GM12878 (cell line): ENCODE measurements around the gene EP400. TPM values are rescaled to one million over a fixed set of nuclear protein-coding genes. Genes with fewer than 3 reads are reported as not detected.

ENCODE experiments used
- ATF3 ChIP-seq: IDR thresholded peaks from 2 replicates; pipeline ENCODE4 v1.6.1; 2011; ENCODE audit warnings: low read depth, mild to moderate bottlenecking, low read length, moderate library complexity, borderline replicate concordance; ENCODE audit errors: extremely low read depth
- CBFB ChIP-seq: IDR thresholded peaks from 2 replicates; pipeline ENCODE4 v1.6.1; 2016; ENCODE audit warnings: antibody characterized with exemption, low read depth
- CREB1 ChIP-seq: IDR thresholded peaks from 2 replicates; pipeline ENCODE4 v1.6.1; 2012; ENCODE audit warnings: low read depth, mild to moderate bottlenecking, inconsistent platforms
- CTCF ChIP-seq, 3 experiments: IDR thresholded peaks in 2 of 3; conservative IDR thresholded peaks in 1 of 3; 2 replicates each; pipeline ENCODE4 v1.5.1; 2011; ENCODE audit warnings: low read depth in 3 of 3, low read length in 3 of 3, mild to moderate bottlenecking in 3 of 3, control low read depth in 2 of 3, moderate library complexity in 2 of 3, inconsistent platforms in 1 of 3, mixed read lengths in 1 of 3; ENCODE audit not compliant: control insufficient read depth in 2 of 3, insufficient read depth in 1 of 3; ENCODE audit errors: extremely low read depth in 1 of 3
- CUX1 ChIP-seq: IDR thresholded peaks from 2 replicates; pipeline ENCODE4 v1.6.1; 2012; ENCODE audit warnings: improper control_type of control experiment, low read depth, low read length; ENCODE audit not compliant: insufficient replicate concordance
- HDAC2 ChIP-seq: fragments of 200-600 bp; sonication (generic); IDR thresholded peaks from 2 replicates; pipeline ENCODE4 v1.6.1; 2017
- JUNB ChIP-seq: IDR thresholded peaks from 2 replicates; pipeline ENCODE4 v1.6.1; 2016; ENCODE audit warnings: antibody characterized with exemption, mild to moderate bottlenecking
- KLF5 ChIP-seq: fragments of 450-650 bp; IDR thresholded peaks from 2 replicates; pipeline ENCODE4 v1.6.1; 2014; ENCODE audit warnings: mild to moderate bottlenecking; ENCODE audit not compliant: partially characterized antibody
- LARP7 ChIP-seq: fragments of 450-650 bp; IDR thresholded peaks from 2 replicates; pipeline ENCODE4 v1.6.1; 2017; ENCODE audit warnings: mild to moderate bottlenecking
- NKRF ChIP-seq: fragments of 450-650 bp; conservative IDR thresholded peaks from 2 replicates; pipeline ENCODE4 v1.6.1; 2017; ENCODE audit warnings: mild to moderate bottlenecking, moderate library complexity
- POLR2AphosphoS5 ChIP-seq: IDR thresholded peaks from 2 replicates; pipeline ENCODE4 v1.6.1; 2011; ENCODE audit warnings: mild to moderate bottlenecking, low read length, inconsistent platforms
- RCOR1 ChIP-seq: conservative IDR thresholded peaks from 2 replicates; pipeline ENCODE4 v1.6.1; 2012; ENCODE audit warnings: low read depth, low read length, improper control_type of control experiment
- RUNX3 ChIP-seq: IDR thresholded peaks from 2 replicates; pipeline ENCODE4 v1.6.1; 2012; ENCODE audit warnings: low read length, inconsistent platforms
- SKIL ChIP-seq: fragments of 450-650 bp; IDR thresholded peaks from 2 replicates; pipeline ENCODE4 v1.6.1; 2017; ENCODE audit warnings: mild to moderate bottlenecking, low read depth, inconsistent platforms; ENCODE audit not compliant: poor library complexity, severe bottlenecking
- STAT1 ChIP-seq: fragments of 450-650 bp; conservative IDR thresholded peaks from 2 replicates; pipeline ENCODE4 v1.6.1; 2014; ENCODE audit warnings: antibody characterized with exemption, mild to moderate bottlenecking
- TCF7 ChIP-seq: IDR thresholded peaks from 2 replicates; pipeline ENCODE4 v1.6.1; 2014; ENCODE audit warnings: antibody characterized with exemption, borderline replicate concordance
- ZSCAN29 ChIP-seq: fragments of 450-650 bp; IDR thresholded peaks from 2 replicates; pipeline ENCODE4 v1.6.1; 2017; ENCODE audit warnings: mild to moderate bottlenecking, moderate library complexity
- polyA plus RNA-seq, 11 experiments: library from polyadenylated mRNA; depleted of rRNA in 4 of 11; unstranded in 6 of 11; stranded (reverse) in 5 of 11; fragments of >200 nt; fragmentation: Nextera tagmentation in 4 of 11; fragmentation: Illumina TruSeq in 1 of 11; extraction: Ambion mirVana in 4 of 11; extraction: Trizol in 1 of 11; gene quantifications; 1 replicate in 1 of 11; 2 replicates in 10 of 11; pipeline versions ENCODE4 v1.2.1 to v1.2.3, GENCODE V29; 2011 to 2016; ENCODE audit warnings: inconsistent platforms in 2 of 11, missing spikeins in 2 of 11, low read depth in 1 of 11
- total RNA-seq, 4 experiments: library from RNA; depleted of rRNA in 3 of 4; stranded (reverse); fragments of >200 nt in 3 of 4; fragmentation: Illumina TruSeq in 1 of 4; extraction: Trizol in 1 of 4; gene quantifications; 2 replicates each; pipeline versions ENCODE4 v1.2.1 to v1.2.3, GENCODE V29; 2013 to 2021
- TF ChIP-seq, protein P1 (sequence below): IDR thresholded peaks from 2 replicates; pipeline ENCODE4 v1.6.1; 2011; ENCODE audit warnings: borderline replicate concordance, low read depth, mild to moderate bottlenecking, moderate library complexity, mixed read lengths, low read length; ENCODE audit not compliant: insufficient read depth; ENCODE audit errors: extremely low read length

The EP400 gene
- total and polyA plus RNA-seq, 10 of the 15 experiments (the other 5 are each of a cell fraction or from before 2014, with no cell fraction given), result 3.8 to 44.2 (median 8.4) TPM

DNA sequence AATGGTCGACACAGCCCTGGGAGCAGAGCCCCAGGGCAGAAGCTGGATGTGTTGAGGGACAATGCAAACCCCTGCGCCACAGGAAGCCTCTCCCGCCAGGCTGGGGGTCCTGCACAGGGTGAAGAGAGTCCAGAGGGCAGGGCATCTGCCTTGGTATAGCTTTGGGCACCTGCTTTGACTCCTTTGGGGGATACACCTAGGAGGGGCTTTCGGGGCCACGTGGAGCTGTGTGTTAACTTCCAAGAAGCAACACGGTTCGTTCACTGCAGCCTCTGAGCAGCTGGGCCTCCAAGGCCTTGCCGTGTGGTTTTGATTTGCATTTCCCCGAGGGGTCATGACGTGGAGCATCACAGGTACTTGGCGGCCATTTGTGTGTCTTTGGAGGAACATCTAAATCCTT lies 26.5 kb upstream of the EP400 start (continued):
- TF ChIP-seq CUX1 (no peak), TCF7 (no peak), JUNB (no peak), NKRF (no peak), ZSCAN29 (no peak), HDAC2 (no peak), KLF5 (no peak), CREB1 (peak; percentile 67), ATF3 (no peak), RCOR1 (no peak), CBFB (0 out of 2 replicates have a peak, but pooled peaks have one; percentile 20), RUNX3 (peak; percentile 86), POLR2AphosphoS5 (peak; percentile 29; the same call in 1 of the 2 replicates), SKIL (no peak), LARP7 (no peak), CTCF (IDR thresholded peaks at IDR 0.05 in 2 of 3, conservative IDR thresholded peaks at IDR 0.05 in 1 of 3; ENCODE audit: control insufficient read depth in 2 of 3, extremely low read depth in 1 of 3, insufficient read depth in 1 of 3, low read depth in 3 of 3, low read length in 3 of 3) (no peak), STAT1 (no peak)
- TF ChIP-seq, protein P1, sequence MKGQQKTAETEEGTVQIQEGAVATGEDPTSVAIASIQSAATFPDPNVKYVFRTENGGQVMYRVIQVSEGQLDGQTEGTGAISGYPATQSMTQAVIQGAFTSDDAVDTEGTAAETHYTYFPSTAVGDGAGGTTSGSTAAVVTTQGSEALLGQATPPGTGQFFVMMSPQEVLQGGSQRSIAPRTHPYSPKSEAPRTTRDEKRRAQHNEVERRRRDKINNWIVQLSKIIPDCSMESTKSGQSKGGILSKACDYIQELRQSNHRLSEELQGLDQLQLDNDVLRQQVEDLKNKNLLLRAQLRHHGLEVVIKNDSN, result peak; percentile 48
